Measurements from ENCODE around the gene ACR. TPM values are rescaled to one million over a fixed set of nuclear protein-coding genes. Genes with fewer than 3 reads are reported as not detected.

The ACR gene
- total RNA-seq, 2 experiments from 2014 or later, result not detected

DNA sequence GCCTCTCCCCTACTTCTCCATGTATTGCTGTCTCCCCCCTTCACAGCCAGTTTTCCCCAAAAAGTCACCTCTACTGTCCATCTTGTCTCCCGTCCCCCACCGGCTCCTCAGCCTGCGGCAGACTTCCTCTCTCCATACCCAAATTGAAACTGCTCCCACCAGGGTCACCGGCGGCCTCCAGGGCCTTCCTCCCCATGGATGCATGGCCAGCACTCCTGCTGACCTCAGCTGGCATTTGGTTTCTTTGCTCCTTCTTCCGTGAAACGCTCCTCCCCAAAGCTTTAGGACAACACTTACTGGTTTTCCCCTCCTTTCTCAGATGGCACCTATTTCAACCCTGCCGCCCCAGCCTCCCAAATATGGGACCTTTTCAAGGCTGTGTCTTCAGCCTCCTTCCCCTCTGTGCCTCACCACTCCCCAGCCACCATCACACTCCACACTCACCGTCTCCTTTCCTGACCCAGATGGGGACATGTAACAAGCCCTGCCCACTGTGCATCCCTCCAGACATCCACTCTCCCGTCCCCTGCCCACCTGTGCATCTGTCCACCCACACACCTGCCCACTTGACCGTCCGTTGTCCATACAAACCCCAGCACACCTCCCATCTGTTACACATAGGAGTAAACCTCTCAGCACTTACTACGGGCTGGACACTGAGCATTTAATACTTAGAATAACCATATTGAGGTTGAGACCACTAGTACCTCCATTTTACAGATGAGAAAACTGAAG is 21.5 kb upstream of the ACR start:
- CTCF ChIA-PET, result no interaction called here
- H3K27me3 Mint-ChIP-seq, result peaks cover 2% of the 10 kb centered on the region
- no peak for DNase-seq
- H3K36me3 Mint-ChIP-seq (ENCODE audit: low read depth), result no peaks in the 10 kb centered on the region
- no peak overlapping the region for H3K4me3 Mint-ChIP-seq
- POLR2A ChIA-PET, result no interaction called here
- no peaks in the 10 kb centered on the region for H3K4me1 Mint-ChIP-seq
- H3K9me3 Mint-ChIP-seq, result no peaks in the 10 kb centered on the region
- no peak overlapping the region for H3K27ac Mint-ChIP-seq

DNA sequence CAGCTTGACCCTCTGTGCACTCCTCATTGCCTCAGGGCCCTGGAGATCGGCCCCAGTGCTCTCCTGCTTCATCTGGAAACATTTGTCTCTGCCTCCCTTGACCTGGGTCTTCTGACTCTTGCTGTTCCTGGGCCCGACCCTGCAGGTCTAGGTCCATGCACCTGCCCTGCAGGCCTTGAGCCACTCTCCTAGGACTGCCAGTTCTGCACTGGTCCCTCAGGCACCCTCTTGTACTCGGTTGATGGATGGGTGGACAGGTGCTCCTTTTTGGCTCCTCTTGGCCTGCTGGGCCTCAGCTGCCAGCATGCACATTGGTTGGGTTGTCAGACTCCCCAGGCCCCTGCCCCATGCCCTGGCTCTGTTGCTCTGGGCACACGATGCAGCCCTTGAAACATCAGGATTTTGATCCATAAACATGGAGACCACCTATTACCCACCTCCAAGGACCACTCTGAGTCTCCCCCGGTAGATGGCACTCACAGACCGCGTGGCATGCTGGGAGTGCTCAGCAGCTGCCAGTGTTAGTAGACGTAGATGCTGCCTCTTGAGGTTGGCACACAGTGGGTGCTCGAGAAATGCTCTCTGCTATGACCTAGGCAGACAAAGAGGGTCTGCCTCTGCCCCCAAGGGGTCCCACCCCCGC is 20.2 kb upstream of the ACR start:
- H3K4me3 Mint-ChIP-seq, result no peak overlapping the region
- peaks cover 2% of the 10 kb centered on the region for H3K27me3 Mint-ChIP-seq
- ChIA-PET POLR2A (no interaction called here), CTCF (no interaction called here)
- DNase-seq, result no peak
- H3K27ac Mint-ChIP-seq, result no peak overlapping the region
- no peaks in the 10 kb centered on the region for H3K9me3 Mint-ChIP-seq
- no peaks in the 10 kb centered on the region for H3K36me3 Mint-ChIP-seq (ENCODE audit: low read depth)
- no peaks in the 10 kb centered on the region for H3K4me1 Mint-ChIP-seq

- Mint-ChIP-seq H3K9me3 (no peaks in the 10 kb centered on the region), H3K4me1 (no peaks in the 10 kb centered on the region), H3K27me3 (peaks cover 2% of the 10 kb centered on the region), H3K4me3 (no peak overlapping the region), H3K27ac (no peak overlapping the region), H3K36me3 (ENCODE audit: low read depth) (no peaks in the 10 kb centered on the region)
- CTCF ChIA-PET, result no interaction called here
- DNase-seq, result no peak
- POLR2A ChIA-PET, result no interaction called here
Observed at GRCh38 chr22:50718352-50718709, 19.7 kb upstream of the ACR start.

DNA sequence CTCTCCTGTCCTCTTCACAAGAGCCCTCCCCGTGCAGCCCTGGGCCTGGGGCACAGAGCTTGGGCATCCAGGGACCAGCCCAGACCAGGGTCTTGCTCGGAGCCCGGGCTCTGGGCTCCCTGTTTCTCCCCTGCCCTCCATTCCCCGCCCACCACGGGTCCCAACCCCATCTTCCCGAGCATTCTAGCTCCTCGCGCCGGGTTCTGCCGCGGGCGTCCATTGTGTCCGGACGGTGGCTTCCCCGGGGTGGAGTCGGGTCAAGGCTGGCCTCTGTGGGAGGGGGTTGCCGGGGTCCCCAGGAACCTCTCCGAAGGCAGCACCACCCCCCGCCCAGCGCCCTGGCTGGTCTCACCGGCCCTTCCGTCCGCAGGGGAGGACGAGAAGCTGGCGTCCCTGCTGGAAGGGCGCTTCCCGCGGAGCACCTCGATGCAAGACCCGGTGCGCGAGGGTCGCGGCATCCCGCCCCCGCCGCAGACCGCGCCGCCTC is 18.1 kb upstream of the ACR start:
- ChIA-PET POLR2A (no interaction called here), CTCF (no interaction called here)
- peaks cover 2% of the 10 kb centered on the region for H3K27me3 Mint-ChIP-seq
- no peaks in the 10 kb centered on the region for H3K36me3 Mint-ChIP-seq (ENCODE audit: low read depth)
- no peak overlapping the region for H3K4me3 Mint-ChIP-seq
- H3K9me3 Mint-ChIP-seq, result no peaks in the 10 kb centered on the region
- H3K27ac Mint-ChIP-seq, result no peak overlapping the region
- DNase-seq, result no peak
- H3K4me1 Mint-ChIP-seq, result no peaks in the 10 kb centered on the region

GRCh38 chr22:50720301-50721256 is 17.4 kb upstream of the ACR start:
- Mint-ChIP-seq H3K4me1 (no peaks in the 10 kb centered on the region), H3K9me3 (no peaks in the 10 kb centered on the region), H3K4me3 (no peak overlapping the region), H3K27me3 (peaks cover 2% of the 10 kb centered on the region), H3K36me3 (ENCODE audit: low read depth) (no peaks in the 10 kb centered on the region), H3K27ac (no peak overlapping the region)
- ChIA-PET POLR2A (no interaction called here), CTCF (no interaction called here)
- DNase-seq, result no peak

DNA sequence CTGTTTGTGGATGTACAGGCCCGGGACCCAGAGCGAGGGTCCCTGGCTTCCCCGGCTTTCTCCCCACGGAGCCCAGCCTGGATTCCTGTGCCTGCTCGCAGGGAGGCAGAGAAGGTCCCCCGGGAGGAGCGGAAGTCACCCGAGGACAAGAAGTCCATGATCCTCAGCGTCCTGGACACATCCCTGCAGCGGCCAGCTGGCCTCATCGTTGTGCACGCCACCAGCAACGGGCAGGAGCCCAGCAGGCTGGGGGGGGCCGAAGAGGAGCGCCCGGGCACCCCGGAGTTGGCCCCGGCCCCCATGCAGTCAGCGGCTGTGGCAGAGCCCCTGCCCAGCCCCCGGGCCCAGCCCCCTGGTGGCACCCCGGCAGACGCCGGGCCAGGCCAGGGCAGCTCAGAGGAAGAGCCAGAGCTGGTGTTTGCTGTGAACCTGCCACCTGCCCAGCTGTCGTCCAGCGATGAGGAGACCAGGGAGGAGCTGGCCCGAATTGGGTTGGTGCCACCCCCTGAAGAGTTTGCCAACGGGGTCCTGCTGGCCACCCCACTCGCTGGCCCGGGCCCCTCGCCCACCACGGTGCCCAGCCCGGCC is 16.7 kb upstream of the ACR start:
- no peak overlapping the region for H3K4me3 Mint-ChIP-seq
- H3K27ac Mint-ChIP-seq, result no peak overlapping the region
- H3K36me3 Mint-ChIP-seq (ENCODE audit: low read depth), result no peaks in the 10 kb centered on the region
- ChIA-PET POLR2A (no interaction called here), CTCF (no interaction called here)
- peaks cover 2% of the 10 kb centered on the region for H3K27me3 Mint-ChIP-seq
- H3K4me1 Mint-ChIP-seq, result no peaks in the 10 kb centered on the region
- no peak for DNase-seq
- no peaks in the 10 kb centered on the region for H3K9me3 Mint-ChIP-seq

DNA sequence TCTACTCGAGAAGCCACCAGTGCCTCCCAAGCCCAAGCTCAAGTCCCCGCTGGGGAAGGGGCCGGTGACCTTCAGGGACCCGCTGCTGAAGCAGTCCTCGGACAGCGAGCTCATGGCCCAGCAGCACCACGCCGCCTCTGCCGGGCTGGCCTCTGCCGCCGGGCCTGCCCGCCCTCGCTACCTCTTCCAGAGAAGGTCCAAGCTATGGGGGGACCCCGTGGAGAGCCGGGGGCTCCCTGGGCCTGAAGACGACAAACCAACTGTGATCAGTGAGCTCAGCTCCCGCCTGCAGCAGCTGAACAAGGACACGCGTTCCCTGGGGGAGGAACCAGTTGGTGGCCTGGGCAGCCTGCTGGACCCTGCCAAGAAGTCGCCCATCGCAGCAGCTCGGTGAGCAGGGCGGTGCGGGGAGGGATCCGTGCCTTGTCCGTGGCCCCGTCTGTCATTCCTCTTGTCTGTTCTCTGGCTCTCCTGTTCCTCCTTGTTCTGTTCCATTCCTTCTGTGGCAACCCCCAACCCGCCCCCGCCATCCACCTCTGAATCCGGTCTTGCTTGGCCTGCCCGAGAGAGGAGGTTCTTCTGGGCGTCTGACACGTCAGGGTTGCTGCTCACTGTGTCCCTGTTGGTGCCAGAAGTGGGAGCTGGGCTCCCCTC is 15.8 kb upstream of the ACR start:
- ChIA-PET POLR2A (no interaction called here), CTCF (no interaction called here)
- Mint-ChIP-seq H3K27ac (no peak overlapping the region), H3K27me3 (peaks cover 2% of the 10 kb centered on the region), H3K4me3 (no peak overlapping the region), H3K36me3 (ENCODE audit: low read depth) (no peaks in the 10 kb centered on the region), H3K9me3 (no peaks in the 10 kb centered on the region), H3K4me1 (no peaks in the 10 kb centered on the region)
- no peak for DNase-seq

DNA sequence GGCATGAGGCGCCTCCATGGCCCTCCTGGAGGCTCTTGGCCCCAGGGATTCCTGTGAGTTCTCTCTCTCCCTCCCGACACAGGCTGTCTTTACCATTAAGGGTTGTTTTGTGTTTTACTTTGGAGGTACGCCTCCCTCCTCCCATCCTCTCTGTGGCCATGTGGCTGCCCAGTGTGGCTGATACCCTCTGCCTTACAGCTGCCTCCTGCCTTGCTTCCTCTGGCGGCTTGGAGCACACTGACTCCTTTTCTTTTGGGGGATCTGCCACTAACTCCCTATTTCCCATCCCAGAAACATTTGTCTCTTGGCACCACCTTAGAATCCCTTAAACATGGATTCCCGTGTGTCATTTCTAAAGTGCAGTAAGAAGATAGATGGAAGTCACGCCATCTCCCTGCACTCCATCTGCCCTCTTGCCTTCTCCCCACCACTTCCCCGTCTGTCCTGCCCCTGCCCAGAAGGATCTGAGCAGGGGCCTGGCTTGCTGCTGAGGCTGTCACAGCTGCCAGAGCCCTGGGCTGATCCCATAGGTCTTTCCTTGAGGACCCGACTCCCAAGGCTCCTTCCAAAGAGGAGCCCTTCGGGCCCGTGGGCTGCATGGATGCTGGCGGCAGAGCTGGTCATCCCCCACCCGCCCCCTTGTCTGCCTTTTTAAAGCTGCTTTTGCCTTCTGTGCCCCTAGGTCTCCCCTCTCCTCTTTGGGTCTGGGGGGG is 15.1 kb upstream of the ACR start:
- CTCF ChIA-PET, result no interaction called here

DNA sequence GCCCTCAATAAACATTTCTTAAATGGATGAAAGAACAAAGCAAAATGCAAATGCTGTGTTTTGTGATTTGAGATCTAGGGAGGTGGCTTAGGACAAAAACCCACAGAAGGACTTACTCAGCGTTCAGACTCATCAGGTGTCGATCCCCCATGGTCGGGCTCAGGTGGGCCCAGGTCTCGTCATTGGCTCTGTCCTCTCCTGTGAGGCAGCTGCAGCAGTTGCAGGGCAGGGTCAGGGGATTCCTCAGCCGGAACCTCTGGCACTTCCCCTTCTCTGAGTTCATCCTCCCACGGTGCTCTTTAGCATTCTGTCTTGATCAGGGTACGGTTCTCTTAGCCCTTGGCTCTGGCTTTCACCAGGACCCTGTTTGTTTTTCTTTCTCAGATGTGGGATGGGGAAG is 14.0 kb upstream of the ACR start:
- Mint-ChIP-seq H3K36me3 (ENCODE audit: low read depth) (no peaks in the 10 kb centered on the region), H3K27me3 (no peaks in the 10 kb centered on the region), H3K4me1 (no peaks in the 10 kb centered on the region), H3K4me3 (no peak overlapping the region), H3K27ac (no peak overlapping the region), H3K9me3 (no peaks in the 10 kb centered on the region)
- ChIA-PET CTCF (no interaction called here), POLR2A (no interaction called here)
- DNase-seq, result no peak

More for the DNA sequence above, 15.1 kb upstream of the ACR start:
- H3K4me3 Mint-ChIP-seq, result no peak overlapping the region
- DNase-seq, result no peak
- POLR2A ChIA-PET, result no interaction called here
- H3K4me1 Mint-ChIP-seq, result no peaks in the 10 kb centered on the region
- no peaks in the 10 kb centered on the region for H3K9me3 Mint-ChIP-seq
- no peaks in the 10 kb centered on the region for H3K36me3 Mint-ChIP-seq (ENCODE audit: low read depth)
- H3K27me3 Mint-ChIP-seq, result no peaks in the 10 kb centered on the region
- H3K27ac Mint-ChIP-seq, result no peak overlapping the region

GRCh38 chr22:50724616-50725015 is 13.4 kb upstream of the ACR start:
- Mint-ChIP-seq H3K27me3 (no peaks in the 10 kb centered on the region), H3K9me3 (no peaks in the 10 kb centered on the region), H3K4me3 (no peak overlapping the region), H3K36me3 (ENCODE audit: low read depth) (no peaks in the 10 kb centered on the region), H3K27ac (no peak overlapping the region), H3K4me1 (no peaks in the 10 kb centered on the region)
- DNase-seq, result no peak
- CTCF ChIA-PET, result no interaction called here
- POLR2A ChIA-PET, result no interaction called here

DNA sequence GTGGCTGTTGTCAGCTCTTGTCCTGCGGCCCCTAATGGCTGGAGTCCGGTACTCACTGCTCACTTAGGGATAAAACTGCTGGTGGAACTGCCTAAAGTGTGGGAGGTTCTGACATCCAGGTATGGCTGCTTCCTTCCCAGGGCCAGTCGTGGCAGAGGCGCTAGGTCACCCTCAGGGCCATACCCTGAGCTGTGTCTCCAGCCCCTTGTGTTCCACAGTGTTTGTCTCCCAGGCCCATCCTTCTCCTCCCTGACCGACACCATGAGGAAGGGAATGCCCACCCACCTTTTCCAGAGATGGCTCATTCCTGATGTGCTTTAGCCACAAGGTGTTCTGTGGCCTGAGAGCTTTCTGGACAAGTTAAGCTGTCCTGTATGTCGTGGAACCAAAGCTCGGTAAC is 12.4 kb upstream of the ACR start:
- no peaks in the 10 kb centered on the region for H3K9me3 Mint-ChIP-seq
- CTCF ChIA-PET, result no interaction called here
- no peaks in the 10 kb centered on the region for H3K4me1 Mint-ChIP-seq
- no peak overlapping the region for H3K4me3 Mint-ChIP-seq
- H3K36me3 Mint-ChIP-seq (ENCODE audit: low read depth), result no peaks in the 10 kb centered on the region
- POLR2A ChIA-PET, result no interaction called here
- no peaks in the 10 kb centered on the region for H3K27me3 Mint-ChIP-seq
- no peak for DNase-seq
- no peak overlapping the region for H3K27ac Mint-ChIP-seq

DNA sequence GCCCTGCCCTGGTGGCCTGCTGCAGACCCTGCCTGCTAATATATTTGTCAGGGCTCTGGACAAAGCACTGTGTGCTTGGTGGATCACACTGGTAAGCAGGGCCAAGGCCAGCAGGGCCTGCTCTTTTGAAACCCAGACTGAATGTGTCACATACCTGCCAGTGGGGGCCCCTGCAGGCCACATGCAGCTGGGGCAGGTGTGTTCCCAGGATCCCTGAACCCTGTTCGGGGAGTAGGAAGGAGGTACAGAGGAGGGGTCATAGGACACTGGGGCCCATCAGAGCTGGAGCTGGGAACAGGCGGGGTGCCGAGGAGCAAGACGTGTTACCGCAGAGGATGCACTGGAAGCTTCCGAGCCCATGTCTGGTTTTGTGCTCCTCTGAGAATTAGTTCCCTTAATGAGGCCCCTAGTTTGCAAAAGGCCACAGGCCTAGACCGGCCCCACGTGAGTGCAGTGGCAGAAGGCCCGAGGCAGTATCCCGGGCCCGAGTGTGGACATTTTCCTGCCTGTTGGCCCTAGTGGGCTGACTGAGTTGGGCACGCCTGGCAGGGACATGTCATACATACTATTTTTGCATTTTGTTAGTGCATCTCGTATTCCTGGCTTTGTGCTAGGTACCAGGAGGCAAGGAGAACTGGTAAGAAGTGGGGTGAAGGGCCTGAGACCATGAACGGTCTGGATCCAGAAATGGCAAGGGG is 11.2 kb upstream of the ACR start:
- Mint-ChIP-seq H3K4me1 (no peaks in the 10 kb centered on the region), H3K36me3 (ENCODE audit: low read depth) (no peaks in the 10 kb centered on the region), H3K27ac (no peak overlapping the region), H3K9me3 (no peaks in the 10 kb centered on the region), H3K27me3 (no peaks in the 10 kb centered on the region), H3K4me3 (no peak overlapping the region)
- DNase-seq, result no peak
- ChIA-PET CTCF (no interaction called here), POLR2A (no interaction called here)
